Neural crest cell (in vitro differentiated cells): ENCODE measurements around the gene ACBD3. TPM values are rescaled to one million over a fixed set of nuclear protein-coding genes. Genes with fewer than 3 reads are reported as not detected.
A peak's percentile ranks its signal among the peaks of the same experiment; 100 is the strongest.

Source experiments
- DNase-seq: peaks from one replicate; pipeline ENCODE4 v3.0.0; 2021; ENCODE audit warnings: low read depth, mixed read lengths, low spot score
- H3K27ac Mint-ChIP-seq: one replicate; pipeline ENCODE4 v1.8.0; 2021; ENCODE audit warnings: mild to moderate bottlenecking, mixed read lengths; ENCODE audit not compliant: unreplicated experiment
- H3K27me3 Mint-ChIP-seq: 2 replicates; pipeline ENCODE4 v1.8.0; 2021; ENCODE audit warnings: low read depth, mild to moderate bottlenecking, mixed read lengths
- H3K36me3 Mint-ChIP-seq: 2 replicates; pipeline ENCODE4 v1.8.0; 2021; ENCODE audit warnings: low read depth, mild to moderate bottlenecking, mixed read lengths
- H3K4me1 Mint-ChIP-seq: 2 replicates; pipeline ENCODE4 v1.8.0; 2021; ENCODE audit warnings: mixed read lengths
- H3K4me3 Mint-ChIP-seq: one replicate; pipeline ENCODE4 v1.8.0; 2021; ENCODE audit warnings: mild to moderate bottlenecking, mixed read lengths
- H3K9me3 Mint-ChIP-seq: 2 replicates; pipeline ENCODE4 v1.8.0; 2021; ENCODE audit warnings: mixed read lengths
- total RNA-seq: library from RNA; stranded (reverse); gene quantifications from 2 replicates; pipeline ENCODE4 v1.2.1, GENCODE V29; 2021
- TF ChIP-seq, protein P1 (sequence below): fragments of 200-600 bp; sonication (generic); conservative IDR thresholded peaks from 2 replicates; pipeline ENCODE4 v1.5.0; 2021; ENCODE audit warnings: antibody characterized with exemption, mild to moderate bottlenecking

ACBD3 gene
- total RNA-seq, 1 donor from 2014 or later: 22.1 TPM

GRCh38 chr1:226164154-226164553 lies 22.4 kb downstream of the ACBD3 start:
- DNase-seq: no peak
- Mint-ChIP-seq H3K27me3 (no peaks in the 10 kb centered on the region), H3K27ac (no peak overlapping the region), H3K4me1 (no peaks in the 10 kb centered on the region), H3K36me3 (peaks cover 7% of the 10 kb centered on the region), H3K4me3 (no peak overlapping the region), H3K9me3 (no peaks in the 10 kb centered on the region)
- TF ChIP-seq, protein P1, sequence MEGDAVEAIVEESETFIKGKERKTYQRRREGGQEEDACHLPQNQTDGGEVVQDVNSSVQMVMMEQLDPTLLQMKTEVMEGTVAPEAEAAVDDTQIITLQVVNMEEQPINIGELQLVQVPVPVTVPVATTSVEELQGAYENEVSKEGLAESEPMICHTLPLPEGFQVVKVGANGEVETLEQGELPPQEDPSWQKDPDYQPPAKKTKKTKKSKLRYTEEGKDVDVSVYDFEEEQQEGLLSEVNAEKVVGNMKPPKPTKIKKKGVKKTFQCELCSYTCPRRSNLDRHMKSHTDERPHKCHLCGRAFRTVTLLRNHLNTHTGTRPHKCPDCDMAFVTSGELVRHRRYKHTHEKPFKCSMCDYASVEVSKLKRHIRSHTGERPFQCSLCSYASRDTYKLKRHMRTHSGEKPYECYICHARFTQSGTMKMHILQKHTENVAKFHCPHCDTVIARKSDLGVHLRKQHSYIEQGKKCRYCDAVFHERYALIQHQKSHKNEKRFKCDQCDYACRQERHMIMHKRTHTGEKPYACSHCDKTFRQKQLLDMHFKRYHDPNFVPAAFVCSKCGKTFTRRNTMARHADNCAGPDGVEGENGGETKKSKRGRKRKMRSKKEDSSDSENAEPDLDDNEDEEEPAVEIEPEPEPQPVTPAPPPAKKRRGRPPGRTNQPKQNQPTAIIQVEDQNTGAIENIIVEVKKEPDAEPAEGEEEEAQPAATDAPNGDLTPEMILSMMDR: no peak

- Mint-ChIP-seq H3K27me3 (no peaks in the 10 kb centered on the region), H3K9me3 (no peaks in the 10 kb centered on the region), H3K4me1 (no peaks in the 10 kb centered on the region), H3K27ac (peak overlapping the region; percentile 50), H3K36me3 (peaks cover 7% of the 10 kb centered on the region), H3K4me3 (no peak overlapping the region)
- DNase-seq: no peak
- TF ChIP-seq, protein P1: no peak
These were observed 23.6 kb downstream of the ACBD3 start for GRCh38 chr1:226162898-226163297.

- Mint-ChIP-seq H3K27me3 (no peaks in the 10 kb centered on the region), H3K9me3 (no peaks in the 10 kb centered on the region), H3K27ac (no peak overlapping the region), H3K4me3 (no peak overlapping the region), H3K36me3 (peaks cover 7% of the 10 kb centered on the region), H3K4me1 (no peaks in the 10 kb centered on the region)
- no peak for DNase-seq
- TF ChIP-seq, protein P1: no peak
These were observed 27.6 kb downstream of the ACBD3 start for GRCh38 chr1:226158983-226159382.

DNA sequence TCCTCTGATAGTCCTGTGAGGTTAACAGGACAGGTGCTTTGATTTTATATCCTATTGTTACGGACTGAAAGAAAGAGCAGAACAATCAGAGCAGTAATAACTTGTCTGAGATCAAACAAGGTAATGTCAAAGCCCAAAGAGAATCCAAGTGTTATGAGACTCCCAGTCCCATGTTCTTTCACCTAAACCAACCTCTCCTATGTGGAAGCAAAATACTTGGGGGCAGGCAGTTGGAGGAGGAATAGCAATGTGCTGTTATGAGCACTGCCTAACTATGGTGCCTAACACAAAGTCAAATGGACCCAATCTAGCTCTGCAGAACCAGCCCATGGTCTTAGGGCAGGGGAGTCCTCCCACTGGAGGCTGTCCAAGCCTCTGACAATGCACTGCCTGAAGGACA lies 28.1 kb downstream of the ACBD3 start:
- Mint-ChIP-seq H3K27me3 (no peaks in the 10 kb centered on the region), H3K4me1 (no peaks in the 10 kb centered on the region), H3K9me3 (no peaks in the 10 kb centered on the region), H3K27ac (no peak overlapping the region), H3K4me3 (no peak overlapping the region), H3K36me3 (peaks cover 7% of the 10 kb centered on the region)
- no peak for DNase-seq
- TF ChIP-seq, protein P1: no peak

DNA sequence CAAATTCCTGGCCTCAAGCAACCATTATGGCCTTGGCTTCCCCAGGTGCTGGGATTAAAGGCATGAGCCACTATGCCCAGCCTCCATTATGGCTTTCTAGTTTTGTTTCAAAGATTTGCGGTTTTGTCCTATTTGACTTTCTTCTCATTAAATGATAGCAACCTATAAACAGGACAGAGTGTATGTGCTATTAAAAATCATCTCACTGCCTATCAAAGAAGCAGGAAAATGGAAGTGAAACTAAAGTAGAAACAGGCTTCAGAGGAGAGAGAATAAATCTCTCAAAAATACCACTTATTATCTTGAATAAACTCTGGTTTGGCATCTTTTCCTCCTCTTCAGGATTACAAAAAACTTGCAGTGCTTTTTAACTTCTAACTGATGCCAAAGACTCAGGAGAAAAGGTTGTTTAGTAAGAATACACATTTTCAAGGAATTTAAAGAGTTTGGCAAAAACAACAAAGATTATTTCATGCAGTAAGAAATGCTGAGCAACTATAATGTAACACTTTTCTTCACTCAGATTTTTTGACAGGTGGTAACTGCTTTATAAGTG lies 28.7 kb downstream of the ACBD3 start:
- TF ChIP-seq, protein P1: no peak
- DNase-seq: no peak
- H3K4me1 Mint-ChIP-seq: no peaks in the 10 kb centered on the region
- H3K4me3 Mint-ChIP-seq: no peak overlapping the region
- no peak overlapping the region for H3K27ac Mint-ChIP-seq
- H3K36me3 Mint-ChIP-seq: peaks cover 7% of the 10 kb centered on the region
- no peaks in the 10 kb centered on the region for H3K9me3 Mint-ChIP-seq
- no peaks in the 10 kb centered on the region for H3K27me3 Mint-ChIP-seq
